Retinal pigment epithelial cell (primary cell): ENCODE measurements around the gene MICU1.
A peak's percentile ranks its signal among the peaks of the same experiment; 100 is the strongest.
"Not testable (repeated sequence)": the region's sequence is repeated elsewhere in the genome, so short reads cannot be mapped to it uniquely, and the experiment has no call there.

Source experiments
- DNase-seq: peaks from one replicate; pipeline ENCODE4 v3.0.0-alpha.2; 2010; ENCODE audit warnings: low read depth
- H3K4me3 ChIP-seq: 2 replicates; pipeline ENCODE4 v1.5.1; 2011; ENCODE audit warnings: mild to moderate bottlenecking, low read length, control low read depth, moderate library complexity
- TF ChIP-seq, protein P1 (sequence below): conservative IDR thresholded peaks from 2 replicates; pipeline ENCODE4 v1.5.1; 2011; ENCODE audit warnings: low read depth, low read length, control low read depth, inconsistent platforms

The MICU1 gene

DNA sequence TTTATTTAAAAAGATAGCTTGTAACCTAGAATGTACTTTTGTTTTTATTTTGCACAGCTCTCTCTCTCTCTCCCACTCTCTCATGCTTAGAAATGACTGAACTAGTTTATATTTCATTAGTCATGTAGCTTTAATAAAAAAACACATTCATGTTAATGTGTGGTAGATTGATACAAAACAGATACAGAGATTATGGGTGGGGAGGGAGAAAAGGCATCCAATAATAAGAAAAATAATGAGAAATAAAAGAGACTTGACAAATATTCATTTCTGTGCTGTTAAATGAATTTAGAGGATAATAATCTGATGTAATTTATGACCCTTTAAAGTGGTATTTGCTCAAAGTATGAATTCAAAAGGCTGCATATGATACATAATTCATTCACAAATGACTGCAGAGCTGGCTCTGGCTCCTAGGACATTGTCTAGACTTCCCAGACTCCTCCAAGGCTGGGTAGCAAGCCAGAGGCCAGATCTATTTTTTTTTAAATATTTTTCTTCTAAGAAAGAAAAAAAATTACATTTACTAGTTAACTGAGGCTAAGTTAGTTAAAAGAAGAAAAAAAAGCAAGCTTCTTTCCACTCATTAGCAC, 165.5 kb downstream of the MICU1 start:
- no peak for DNase-seq
- TF ChIP-seq, protein P1, sequence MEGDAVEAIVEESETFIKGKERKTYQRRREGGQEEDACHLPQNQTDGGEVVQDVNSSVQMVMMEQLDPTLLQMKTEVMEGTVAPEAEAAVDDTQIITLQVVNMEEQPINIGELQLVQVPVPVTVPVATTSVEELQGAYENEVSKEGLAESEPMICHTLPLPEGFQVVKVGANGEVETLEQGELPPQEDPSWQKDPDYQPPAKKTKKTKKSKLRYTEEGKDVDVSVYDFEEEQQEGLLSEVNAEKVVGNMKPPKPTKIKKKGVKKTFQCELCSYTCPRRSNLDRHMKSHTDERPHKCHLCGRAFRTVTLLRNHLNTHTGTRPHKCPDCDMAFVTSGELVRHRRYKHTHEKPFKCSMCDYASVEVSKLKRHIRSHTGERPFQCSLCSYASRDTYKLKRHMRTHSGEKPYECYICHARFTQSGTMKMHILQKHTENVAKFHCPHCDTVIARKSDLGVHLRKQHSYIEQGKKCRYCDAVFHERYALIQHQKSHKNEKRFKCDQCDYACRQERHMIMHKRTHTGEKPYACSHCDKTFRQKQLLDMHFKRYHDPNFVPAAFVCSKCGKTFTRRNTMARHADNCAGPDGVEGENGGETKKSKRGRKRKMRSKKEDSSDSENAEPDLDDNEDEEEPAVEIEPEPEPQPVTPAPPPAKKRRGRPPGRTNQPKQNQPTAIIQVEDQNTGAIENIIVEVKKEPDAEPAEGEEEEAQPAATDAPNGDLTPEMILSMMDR = no peak
- no peak overlapping the region for H3K4me3 ChIP-seq

DNA sequence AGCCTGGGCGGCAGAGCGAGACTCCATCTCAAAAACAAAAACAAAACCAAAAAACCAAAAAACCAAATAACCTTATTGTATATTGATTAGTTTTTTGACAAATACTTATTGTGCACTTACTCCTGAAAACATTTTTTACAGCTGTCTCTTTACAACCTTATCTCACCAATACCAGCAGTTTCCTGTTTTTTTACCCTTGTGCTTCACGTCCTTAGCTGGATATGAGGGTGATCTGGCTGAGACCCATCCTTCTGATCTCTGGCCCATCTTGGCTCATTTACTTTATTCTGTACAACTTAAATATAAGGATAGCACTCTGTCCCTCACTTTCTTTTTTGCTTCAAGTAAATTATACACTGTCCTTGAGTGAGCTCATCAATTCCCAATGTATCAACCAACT, 166.6 kb downstream of the MICU1 start:
- TF ChIP-seq, protein P1 = no peak
- DNase-seq = no peak
- H3K4me3 ChIP-seq = no peak overlapping the region

DNA sequence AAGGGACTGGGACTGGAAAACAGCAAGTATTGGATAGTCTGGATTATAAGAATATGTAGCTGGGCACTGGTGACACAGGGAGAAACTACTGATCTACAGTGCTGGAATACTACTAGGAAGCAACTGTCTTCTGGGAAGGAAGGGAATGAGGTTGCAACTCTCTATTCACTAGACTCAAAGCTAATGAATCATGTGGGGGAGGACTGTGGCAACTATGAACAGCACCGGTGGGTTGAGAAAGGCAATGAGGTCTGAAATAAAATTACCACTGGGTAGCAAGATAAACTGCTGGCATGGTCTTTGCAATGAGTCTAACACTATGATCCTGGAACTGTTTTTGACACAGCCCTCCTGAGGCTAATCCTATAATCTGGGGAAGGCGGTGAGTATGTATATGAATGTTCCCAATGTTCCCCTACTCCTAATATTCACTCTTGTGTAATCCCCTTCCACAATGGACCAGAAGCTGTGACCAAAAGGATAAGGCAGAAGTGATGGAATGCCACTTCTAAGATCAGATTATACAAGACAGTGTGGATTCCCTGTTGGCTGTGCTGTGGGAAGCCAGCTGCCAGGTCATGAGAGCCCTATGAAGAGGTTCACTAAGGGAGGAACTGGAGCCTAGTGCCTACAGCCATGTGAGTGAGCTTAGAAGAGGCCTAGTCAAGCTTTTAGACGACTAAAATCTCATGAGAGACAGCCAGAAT, 169.8 kb downstream of the MICU1 start:
- TF ChIP-seq, protein P1 = no peak
- no peak overlapping the region for H3K4me3 ChIP-seq
- peak; percentile 51 for DNase-seq

DNA sequence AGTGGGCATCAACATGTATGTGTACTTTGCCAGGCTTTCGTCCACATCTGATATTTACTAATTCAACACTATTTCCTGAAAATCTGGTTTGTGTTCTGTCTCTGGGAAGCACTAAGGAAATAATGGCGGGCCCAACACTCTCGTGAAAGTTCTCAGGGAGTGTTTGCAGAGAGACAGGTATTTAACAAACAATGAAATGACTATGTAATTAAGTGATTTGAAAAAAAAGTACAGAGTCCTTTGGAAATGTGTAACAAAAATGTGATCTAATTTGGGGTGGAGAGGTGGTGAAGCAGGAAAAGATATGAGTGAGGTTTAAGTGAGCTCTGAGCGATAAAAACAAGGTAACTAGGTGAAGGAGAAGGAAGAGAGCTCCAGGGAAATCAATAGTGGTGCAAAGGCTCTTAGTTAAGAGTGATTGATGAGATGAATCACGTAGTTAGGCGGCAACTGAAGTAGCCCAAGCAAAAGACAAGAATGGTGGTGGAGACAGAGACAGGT, 175.9 kb downstream of the MICU1 start:
- TF ChIP-seq, protein P1 = no peak
- no peak for DNase-seq
- H3K4me3 ChIP-seq = no peak overlapping the region

DNA sequence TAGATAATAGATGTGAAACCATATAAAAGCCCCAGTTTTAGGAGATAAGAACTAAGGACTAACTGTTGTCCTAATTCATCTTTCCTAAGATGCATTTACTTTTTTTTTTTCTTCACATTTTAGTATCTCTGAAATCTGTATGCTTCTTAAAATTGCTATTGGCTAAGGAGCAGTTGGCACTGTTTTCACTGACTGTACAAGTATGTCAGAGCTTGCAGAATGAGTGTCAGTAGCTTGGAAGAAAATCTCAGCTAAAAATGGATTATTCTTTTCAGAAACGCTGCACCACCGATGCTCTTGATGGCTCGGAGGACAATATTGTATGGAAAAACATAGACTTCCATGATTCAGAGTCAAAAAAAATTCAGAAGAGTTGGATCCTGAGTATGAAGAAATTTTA, 180.0 kb downstream of the MICU1 start:
- H3K4me3 ChIP-seq = no peak overlapping the region
- DNase-seq = no peak
- TF ChIP-seq, protein P1 = no peak

DNA sequence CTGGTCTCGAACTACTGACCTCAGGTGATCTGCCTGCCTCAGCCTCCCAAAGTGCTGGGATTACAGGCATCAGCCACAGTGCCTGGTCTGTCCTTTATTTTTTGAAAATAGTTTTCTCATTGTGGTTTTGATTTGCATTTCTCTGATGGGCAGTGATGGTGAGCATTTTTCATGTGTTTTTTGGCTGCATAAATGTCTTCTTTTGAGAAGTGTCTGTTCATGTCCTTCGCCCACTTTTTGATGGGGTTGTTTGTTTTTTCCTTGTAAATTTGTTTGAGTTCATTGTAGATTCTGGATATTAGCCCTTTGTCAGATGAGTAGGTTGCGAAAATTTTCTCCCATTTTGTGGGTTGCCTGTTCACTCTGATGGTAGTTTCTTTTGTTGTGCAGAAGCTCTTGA, 182.9 kb downstream of the MICU1 start:
- H3K4me3 ChIP-seq, DNase-seq: not testable (repeated sequence)

DNA sequence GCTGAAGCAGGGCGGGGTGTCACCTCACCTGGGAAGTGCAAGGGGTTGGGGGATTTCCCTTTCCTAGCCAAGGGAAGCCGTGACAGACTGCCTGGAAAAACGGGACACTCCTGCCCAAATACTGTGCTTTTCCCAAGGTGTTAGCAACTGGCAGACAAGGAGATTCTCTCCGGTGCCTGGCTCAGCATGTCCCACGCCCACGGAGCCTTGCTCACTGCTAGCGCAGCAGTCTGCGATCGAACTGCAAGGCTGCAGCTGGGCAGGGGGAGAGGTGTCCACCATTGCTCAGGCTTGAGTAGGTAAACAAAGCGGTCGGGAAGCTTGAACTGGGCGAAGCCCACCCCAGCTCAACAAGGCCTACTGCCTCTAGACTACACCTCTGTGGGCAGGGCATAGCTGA, 190.3 kb downstream of the MICU1 start:
- TF ChIP-seq, protein P1 = no peak
- DNase-seq = no peak

DNA sequence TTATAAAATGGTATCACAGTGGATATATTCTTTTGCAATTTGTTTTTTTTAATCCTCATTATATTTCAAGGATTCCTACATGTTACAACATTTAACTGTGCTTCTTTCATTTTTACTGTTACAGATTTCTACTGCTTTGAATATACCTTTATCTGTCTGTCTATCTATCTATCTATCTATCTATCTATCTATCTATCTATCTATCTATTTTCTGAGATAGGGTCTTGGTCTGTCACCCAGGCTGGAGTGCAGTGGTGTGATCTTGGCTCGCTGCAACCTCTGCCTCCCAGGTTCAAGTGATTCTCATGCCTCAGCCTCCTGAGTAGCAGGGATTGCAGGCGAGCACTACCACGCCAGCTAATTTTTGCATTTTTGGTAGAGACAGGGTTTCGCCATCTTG, 194.9 kb downstream of the MICU1 start:
- not testable (repeated sequence) for DNase-seq, H3K4me3 ChIP-seq

More for the DNA sequence above, 190.3 kb downstream of the MICU1 start:
- H3K4me3 ChIP-seq = no peak overlapping the region
